Naive thymus-derived CD8-positive, alpha-beta T cell (primary cell): Measurements from ENCODE around the gene TP53RK. TPM values are rescaled to one million over a fixed set of nuclear protein-coding genes. Genes with fewer than 3 reads are reported as not detected.

Experiments
- ATAC-seq, 2 donors: fragments of 150-1000 bp; cut with Tn5 transposase in 1 of 2; sonication (Bioruptor Pico), chemical (Tn5 transposase) in 1 of 2; 1 replicate in 1 of 2; 2 replicates in 1 of 2; pipeline ENCODE4 v1.10.0; 2021; ENCODE audit warnings: mild to moderate bottlenecking in 2 of 2, moderate library complexity in 2 of 2
- POLR2A ChIA-PET: fragments of 350-600 bp; sonication (Branson Sonifier 250); formaldehyde crosslinking; loops from one replicate; lab custom pipeline; 2021; ENCODE audit warnings: antibody characterized with exemption; lab: Charles Lee
- DNase-seq, 10 donors: peaks; one replicate each; pipeline versions ENCODE4 v3.0.0 to v3.0.0-alpha.2; 2020 to 2022
- H3K27ac Mint-ChIP-seq, 10 donors: one replicate each; pipeline ENCODE4 v1.8.0; 2020 to 2022; ENCODE audit warnings: mild to moderate bottlenecking in 10 of 10, mixed read lengths in 10 of 10, moderate library complexity in 4 of 10, inconsistent platforms in 1 of 10
- H3K27me3 Mint-ChIP-seq, 5 donors: one replicate each; pipeline ENCODE4 v1.8.0; 2021 to 2022; ENCODE audit warnings: mixed read lengths in 5 of 5
- H3K36me3 Mint-ChIP-seq, 3 donors: one replicate each; pipeline ENCODE4 v1.8.0; 2020 to 2022; ENCODE audit warnings: mixed read lengths in 3 of 3, mild to moderate bottlenecking in 2 of 3, inconsistent platforms in 1 of 3
- H3K4me1 Mint-ChIP-seq, 4 donors: one replicate each; pipeline ENCODE4 v1.8.0; 2021 to 2022; ENCODE audit warnings: mixed read lengths in 4 of 4
- H3K4me3 Mint-ChIP-seq, 10 donors: one replicate each; pipeline ENCODE4 v1.8.0; 2020 to 2022; ENCODE audit warnings: mild to moderate bottlenecking in 10 of 10, mixed read lengths in 10 of 10, moderate library complexity in 6 of 10, inconsistent platforms in 1 of 10
- H3K9me3 Mint-ChIP-seq, 9 donors: one replicate each; pipeline ENCODE4 v1.8.0; 2020 to 2022; ENCODE audit warnings: mixed read lengths in 9 of 9, mild to moderate bottlenecking in 3 of 9, inconsistent platforms in 1 of 9, moderate library complexity in 1 of 9
- polyA plus RNA-seq, 3 donors: library from polyadenylated mRNA; unstranded; fragments of 300-500 nt; fragmentation: Illumina TruSeq; gene quantifications; one replicate each; pipeline ENCODE4 v1.2.3, GENCODE V29; 2021
- total RNA-seq, 8 experiments: library from RNA in 2 of 8; stranded (reverse) in 2 of 8; gene quantifications; one replicate each; pipeline ENCODE4 v1.2.3 and lab custom pipeline; 2021 to 2026

The TP53RK gene
- total RNA-seq (10 to 100 TPM; 23.7 to 24.5 TPM), polyA plus RNA-seq (10 to 100 TPM; 10.9 to 15.2 (median 14.0) TPM), total RNA-seq (lab: John Stamatoyannopoulos, UW) (9.3 to 44.1 (median 36.1) reads per million in 6 experiments)

DNA sequence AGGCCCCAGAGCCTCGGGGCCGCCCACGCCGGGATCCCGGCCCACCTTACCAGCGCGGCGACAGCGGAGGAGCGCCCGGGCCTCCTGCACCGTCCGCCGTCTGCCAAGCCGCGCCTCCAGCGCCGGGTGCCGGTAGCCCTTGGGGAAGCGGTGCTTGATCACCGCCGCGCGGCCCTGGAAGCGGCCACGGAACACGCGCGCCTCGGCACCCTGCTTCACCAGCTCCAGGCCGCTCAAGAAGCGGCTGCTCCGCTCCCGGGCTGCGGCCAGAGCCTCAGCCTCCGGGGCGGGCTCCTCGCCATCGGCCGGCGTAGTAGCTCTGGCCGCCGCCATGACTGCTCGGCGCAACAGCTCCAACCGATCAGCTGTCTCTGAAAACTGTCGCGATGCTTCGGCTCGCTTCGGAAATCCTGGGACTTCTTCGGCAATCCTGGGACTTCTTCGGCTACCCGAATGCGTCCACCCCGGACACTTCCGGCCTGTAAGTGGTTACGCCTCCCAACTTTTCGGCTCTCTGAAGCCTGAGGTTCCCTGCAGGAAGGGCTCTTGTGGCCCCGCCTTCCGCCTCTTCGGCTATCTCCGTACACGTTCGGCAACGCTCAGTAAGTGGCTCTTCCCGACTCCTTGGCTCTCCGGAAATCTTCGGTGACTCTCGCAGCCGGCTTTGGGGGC lies at the start of gene TP53RK:
Gene TP53RK (minus strand): TSS at position 363 of the 672 bp plus-strand sequence. CDS start 30 bp downstream, at position 333.
- Mint-ChIP-seq H3K4me3 (peak within 1 kb of the TSS; percentile 90 to 99 (median 97)), H3K9me3 (no peaks in the 10 kb centered on the region), H3K27me3 (no peaks in the 10 kb centered on the region), H3K4me1 (peaks cover 20 to 55% (median 52%) of the 10 kb centered on the region in 4 donors), H3K27ac (peak within 1 kb of the TSS; percentile 96 to 99 (median 97)), H3K36me3 (peaks cover 0 to 27% (median 12%) of the 10 kb centered on the region in 3 donors)
- ATAC-seq (peak; percentile 94 to 95), DNase-seq (peak; percentile 87 to 99 (median 96))
- POLR2A ChIA-PET: interaction anchor here (1.4 to 2.1 kb wide), 2 partner anchors 282 to 325 kb away, joined by 3 to 6 read pairs; no protein-coding TSS in a partner anchor

DNA sequence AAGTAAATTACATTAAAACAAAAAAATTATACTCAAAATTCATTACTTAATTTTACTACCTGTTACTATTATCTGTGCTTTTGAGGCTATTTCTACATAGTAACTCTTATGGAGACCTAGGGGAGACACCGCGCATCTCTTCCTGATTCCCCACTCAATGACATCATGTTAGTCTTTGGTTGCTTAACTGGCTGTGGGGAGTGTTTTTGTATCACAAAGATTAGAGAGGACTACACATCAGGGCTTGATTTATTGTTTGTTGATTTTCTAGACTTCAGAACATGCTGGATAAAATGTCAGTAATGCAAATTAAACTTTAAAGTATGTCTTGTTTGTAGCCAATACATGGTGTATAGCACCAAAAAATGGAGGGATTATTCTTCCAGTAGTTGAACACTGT lies 46.2 kb upstream of the TP53RK start:
- peaks cover 17 to 31% (median 22%) of the 10 kb centered on the region in 5 donors for H3K27me3 Mint-ChIP-seq
- no peaks in the 10 kb centered on the region for H3K4me1 Mint-ChIP-seq
- POLR2A ChIA-PET: no interaction called here
- no peak overlapping the region for H3K4me3 Mint-ChIP-seq
- no peak for DNase-seq
- ATAC-seq: no peak
- H3K9me3 Mint-ChIP-seq: peaks cover 0 to 3% (median 0%) of the 10 kb centered on the region in 9 donors
- H3K27ac Mint-ChIP-seq: no peak overlapping the region
- no peaks in the 10 kb centered on the region for H3K36me3 Mint-ChIP-seq

DNA sequence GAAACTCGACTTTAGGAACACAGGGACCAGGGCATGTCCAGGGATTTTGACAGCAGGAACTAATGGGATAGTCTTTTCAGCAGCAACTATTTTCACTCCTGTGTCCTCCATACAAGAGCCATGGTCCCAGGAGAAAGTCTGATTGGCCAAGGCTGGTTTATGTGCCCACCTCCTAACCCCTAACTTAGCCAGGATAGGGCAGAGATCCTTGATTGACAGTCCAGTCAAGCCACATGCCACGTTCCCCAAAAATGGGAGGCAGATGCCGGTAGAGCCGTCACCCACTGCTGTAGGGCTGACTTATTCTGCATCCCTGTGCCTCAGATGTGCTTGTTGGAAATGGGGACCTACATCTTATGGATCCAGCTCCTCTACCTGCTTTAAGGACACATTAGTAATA lies 42.5 kb upstream of the TP53RK start:
- POLR2A ChIA-PET: no interaction called here
- peaks cover 0 to 4% (median 0%) of the 10 kb centered on the region in 3 donors for H3K36me3 Mint-ChIP-seq
- DNase-seq: no peak

DNA sequence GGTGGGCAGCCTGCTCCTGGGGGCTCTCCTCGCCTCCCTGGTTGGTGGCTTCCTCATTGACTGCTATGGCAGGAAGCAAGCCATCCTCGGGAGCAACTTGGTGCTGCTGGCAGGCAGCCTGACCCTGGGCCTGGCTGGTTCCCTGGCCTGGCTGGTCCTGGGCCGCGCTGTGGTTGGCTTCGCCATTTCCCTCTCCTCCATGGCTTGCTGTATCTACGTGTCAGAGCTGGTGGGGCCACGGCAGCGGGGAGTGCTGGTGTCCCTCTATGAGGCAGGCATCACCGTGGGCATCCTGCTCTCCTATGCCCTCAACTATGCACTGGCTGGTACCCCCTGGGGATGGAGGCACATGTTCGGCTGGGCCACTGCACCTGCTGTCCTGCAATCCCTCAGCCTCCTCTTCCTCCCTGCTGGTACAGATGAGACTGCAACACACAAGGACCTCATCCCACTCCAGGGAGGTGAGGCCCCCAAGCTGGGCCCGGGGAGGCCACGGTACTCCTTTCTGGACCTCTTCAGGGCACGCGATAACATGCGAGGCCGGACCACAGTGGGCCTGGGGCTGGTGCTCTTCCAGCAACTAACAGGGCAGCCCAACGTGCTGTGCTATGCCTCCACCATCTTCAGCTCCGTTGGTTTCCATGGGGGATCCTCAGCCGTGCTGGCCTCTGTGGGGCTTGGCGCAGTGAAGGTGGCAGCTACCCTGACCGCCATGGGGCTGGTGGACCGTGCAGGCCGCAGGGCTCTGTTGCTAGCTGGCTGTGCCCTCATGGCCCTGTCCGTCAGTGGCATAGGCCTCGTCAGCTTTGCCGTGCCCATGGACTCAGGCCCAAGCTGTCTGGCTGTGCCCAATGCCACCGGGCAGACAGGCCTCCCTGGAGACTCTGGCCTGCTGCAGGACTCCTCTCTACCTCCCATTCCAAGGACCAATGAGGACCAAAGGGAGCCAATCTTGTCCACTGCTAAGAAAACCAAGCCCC lies 36.2 kb upstream of the TP53RK start:
- H3K27ac Mint-ChIP-seq: no peak overlapping the region
- no peak overlapping the region for H3K4me3 Mint-ChIP-seq
- H3K9me3 Mint-ChIP-seq: peaks cover 1 to 13% (median 2%) of the 10 kb centered on the region in 9 donors
- no peaks in the 10 kb centered on the region for H3K4me1 Mint-ChIP-seq
- ATAC-seq (no peak), DNase-seq (no peak)
- POLR2A ChIA-PET: no interaction called here
- peaks cover 0 to 13% (median 1%) of the 10 kb centered on the region in 3 donors for H3K36me3 Mint-ChIP-seq
- H3K27me3 Mint-ChIP-seq: peaks cover 0 to 9% (median 5%) of the 10 kb centered on the region in 5 donors

More for the DNA sequence above, 42.5 kb upstream of the TP53RK start:
- Mint-ChIP-seq H3K27me3 (peaks cover 2 to 22% (median 10%) of the 10 kb centered on the region in 5 donors), H3K27ac (no peak overlapping the region), H3K4me3 (no peak overlapping the region), H3K4me1 (no peaks in the 10 kb centered on the region), H3K9me3 (no peaks in the 10 kb centered on the region)
- no peak for ATAC-seq

DNA sequence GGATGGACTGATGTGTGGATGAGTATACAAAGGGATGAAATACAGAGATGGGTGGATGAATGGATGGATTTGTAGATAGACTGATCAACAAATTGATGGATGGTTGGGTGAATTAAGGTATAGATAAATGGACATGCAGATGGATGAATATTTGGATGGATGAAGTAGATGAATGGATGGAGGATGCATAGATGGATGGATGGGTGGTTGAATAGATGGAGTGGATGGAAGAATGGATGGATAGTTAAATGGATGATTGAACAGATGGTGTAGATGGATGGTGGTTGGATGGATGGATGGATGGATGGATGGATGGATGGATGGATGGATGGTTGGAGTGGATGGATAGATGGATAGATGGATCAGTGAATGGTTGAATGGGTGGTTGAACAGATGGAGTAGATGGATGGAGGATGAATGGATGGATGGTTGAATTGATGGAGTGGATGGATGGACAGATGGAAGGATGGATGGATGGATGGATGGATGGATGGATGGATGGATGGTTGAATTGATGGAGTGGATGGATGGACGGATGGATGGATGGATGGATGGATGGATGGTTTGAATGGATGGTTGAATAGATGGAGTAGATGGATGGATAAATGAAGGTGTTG lies 35.2 kb upstream of the TP53RK start:
- Mint-ChIP-seq H3K9me3 (peaks cover 2 to 23% (median 7%) of the 10 kb centered on the region in 9 donors), H3K27ac (no peak overlapping the region), H3K4me3 (no peak overlapping the region), H3K36me3 (peaks cover 0 to 18% (median 5%) of the 10 kb centered on the region in 3 donors), H3K4me1 (no peaks in the 10 kb centered on the region), H3K27me3 (peaks cover 0 to 2% (median 0%) of the 10 kb centered on the region in 5 donors)
- POLR2A ChIA-PET: no interaction called here
- ATAC-seq (no peak), DNase-seq (no peak)

DNA sequence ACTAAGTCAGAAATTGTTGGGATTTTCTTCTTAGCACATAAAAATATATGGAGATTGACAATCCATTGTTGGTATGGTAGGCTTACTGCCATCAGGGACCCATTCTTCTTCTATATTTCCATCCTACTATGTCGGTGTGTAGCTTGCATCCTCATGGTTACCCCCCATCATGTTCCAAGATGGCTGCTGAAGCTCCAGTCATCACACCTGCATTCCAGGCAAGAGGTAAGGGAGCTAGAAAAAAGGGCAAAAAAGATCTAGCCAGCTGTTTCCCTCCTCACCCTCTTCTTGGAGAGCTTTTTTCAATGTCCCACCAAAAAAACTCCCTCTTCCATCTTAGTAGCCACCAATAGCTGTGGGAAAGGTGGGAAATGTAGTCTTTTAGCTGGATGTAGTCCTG lies 33.8 kb upstream of the TP53RK start:
- Mint-ChIP-seq H3K27me3 (peaks cover 0 to 2% (median 0%) of the 10 kb centered on the region in 5 donors), H3K4me3 (no peak overlapping the region), H3K36me3 (peaks cover 0 to 18% (median 5%) of the 10 kb centered on the region in 3 donors), H3K9me3 (peaks cover 2 to 23% (median 7%) of the 10 kb centered on the region in 9 donors), H3K27ac (no peak overlapping the region), H3K4me1 (no peaks in the 10 kb centered on the region)
- DNase-seq (no peak), ATAC-seq (no peak)
- POLR2A ChIA-PET: no interaction called here

DNA sequence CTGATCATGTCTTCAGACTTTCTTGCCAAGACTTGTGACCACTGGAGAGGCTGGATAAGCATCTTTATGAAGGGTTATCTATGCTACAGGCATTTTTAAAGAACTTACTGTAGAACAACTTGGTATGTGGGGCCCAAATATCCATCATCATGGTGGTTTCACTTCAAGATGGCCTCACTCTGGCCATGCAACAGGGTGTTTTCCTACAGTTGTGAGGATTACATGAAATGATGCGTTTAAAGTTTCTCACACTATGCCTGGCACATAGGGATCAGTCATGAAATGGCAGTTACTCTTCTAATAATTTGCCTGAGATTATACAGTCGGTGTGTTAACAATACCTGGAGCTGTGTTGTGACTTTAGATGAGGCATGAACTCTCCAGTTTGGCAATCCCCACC lies 33.2 kb upstream of the TP53RK start:
- DNase-seq (no peak), ATAC-seq (no peak)
- POLR2A ChIA-PET: no interaction called here
- Mint-ChIP-seq H3K36me3 (peaks cover 0 to 18% (median 5%) of the 10 kb centered on the region in 3 donors), H3K4me3 (no peak overlapping the region), H3K4me1 (no peaks in the 10 kb centered on the region), H3K27ac (no peak overlapping the region), H3K27me3 (peaks cover 0 to 2% (median 0%) of the 10 kb centered on the region in 5 donors), H3K9me3 (peaks cover 2 to 23% (median 7%) of the 10 kb centered on the region in 9 donors)

DNA sequence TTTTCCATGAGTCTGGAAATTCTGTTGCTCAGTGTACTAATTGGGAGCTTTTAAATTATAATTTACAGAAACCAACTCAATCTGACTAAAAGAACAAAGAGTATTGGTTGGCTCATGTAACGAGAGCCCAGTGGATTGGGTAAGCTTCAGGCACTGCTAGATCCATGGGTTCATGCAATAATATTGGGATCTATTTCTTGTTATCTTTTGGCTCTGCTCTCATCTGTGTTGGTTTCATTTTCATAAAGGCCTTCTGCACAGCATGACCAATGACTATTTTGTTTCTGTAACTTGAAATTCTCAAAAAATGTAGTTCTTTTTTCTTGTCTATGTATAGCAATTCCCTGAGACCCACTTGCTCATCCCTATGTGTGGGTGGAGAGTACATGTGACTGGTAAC lies 32.2 kb upstream of the TP53RK start:
- Mint-ChIP-seq H3K9me3 (peaks cover 2 to 23% (median 7%) of the 10 kb centered on the region in 9 donors), H3K27ac (no peak overlapping the region), H3K36me3 (peaks cover 0 to 18% (median 5%) of the 10 kb centered on the region in 3 donors), H3K4me3 (no peak overlapping the region), H3K4me1 (no peaks in the 10 kb centered on the region), H3K27me3 (peaks cover 0 to 4% (median 0%) of the 10 kb centered on the region in 5 donors)
- POLR2A ChIA-PET: no interaction called here
- DNase-seq (no peak), ATAC-seq (no peak)

DNA sequence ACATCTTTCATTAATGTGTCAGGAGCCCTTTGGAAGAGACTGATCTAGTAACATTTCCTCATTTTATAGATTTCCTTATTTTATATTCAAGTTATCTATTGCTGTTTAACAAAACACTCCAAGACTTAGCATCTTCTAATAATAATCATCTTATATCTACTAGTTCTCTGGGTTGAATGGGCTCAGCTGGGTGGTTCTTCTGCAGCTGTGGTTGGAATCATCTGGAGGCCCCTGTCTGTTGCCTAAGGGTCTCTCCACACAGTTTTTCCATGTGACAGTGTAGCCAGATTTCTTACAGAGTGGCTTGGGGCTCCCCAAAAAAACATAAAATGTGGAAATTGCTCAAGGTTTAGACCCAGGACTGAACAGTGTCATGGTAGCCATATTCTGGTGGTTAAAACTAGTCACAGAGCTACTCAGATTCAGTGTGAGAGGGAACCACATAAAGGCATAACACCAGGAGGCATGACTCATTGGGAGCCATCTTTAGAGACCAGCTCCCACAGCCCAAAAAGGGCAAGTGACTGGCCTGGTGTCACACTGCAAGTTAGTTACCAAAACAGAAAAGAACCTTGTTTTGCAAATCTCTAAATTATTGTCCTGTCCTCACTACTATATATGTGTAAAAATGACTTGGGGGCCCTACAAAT lies 31.7 kb upstream of the TP53RK start:
- POLR2A ChIA-PET: no interaction called here

DNA sequence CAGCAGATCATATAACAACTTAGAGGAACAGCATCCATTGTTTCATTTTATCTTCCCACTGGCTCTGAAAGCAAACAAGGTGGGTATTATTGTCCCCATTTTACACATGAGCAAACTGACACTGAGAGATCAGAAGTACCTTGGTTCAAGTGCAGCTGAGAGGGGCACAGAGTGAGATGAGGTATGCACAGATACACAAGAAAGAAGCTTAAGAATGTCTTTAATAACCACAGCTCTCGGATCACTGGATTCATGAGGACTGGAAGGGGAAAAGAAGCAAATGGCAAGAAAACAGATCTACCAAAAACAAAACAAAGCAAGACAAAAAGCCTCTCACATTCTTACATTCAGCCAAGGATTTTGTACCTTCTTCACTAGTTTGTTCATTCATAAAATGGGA lies 30.8 kb upstream of the TP53RK start:
- Mint-ChIP-seq H3K9me3 (peaks cover 2 to 23% (median 7%) of the 10 kb centered on the region in 9 donors), H3K4me1 (no peaks in the 10 kb centered on the region), H3K27ac (no peak overlapping the region), H3K27me3 (peaks cover 3 to 10% (median 4%) of the 10 kb centered on the region in 5 donors), H3K4me3 (no peak overlapping the region), H3K36me3 (peaks cover 0 to 18% (median 5%) of the 10 kb centered on the region in 3 donors)
- DNase-seq: no peak
- POLR2A ChIA-PET: no interaction called here
- no peak for ATAC-seq

More for the DNA sequence above, 31.7 kb upstream of the TP53RK start:
- no peak overlapping the region for H3K27ac Mint-ChIP-seq
- no peak overlapping the region for H3K4me3 Mint-ChIP-seq
- H3K4me1 Mint-ChIP-seq: no peaks in the 10 kb centered on the region
- peaks cover 0 to 18% (median 5%) of the 10 kb centered on the region in 3 donors for H3K36me3 Mint-ChIP-seq
- DNase-seq (no peak), ATAC-seq (no peak)
- H3K27me3 Mint-ChIP-seq: peaks cover 0 to 4% (median 0%) of the 10 kb centered on the region in 5 donors
- peaks cover 2 to 23% (median 7%) of the 10 kb centered on the region in 9 donors for H3K9me3 Mint-ChIP-seq

DNA sequence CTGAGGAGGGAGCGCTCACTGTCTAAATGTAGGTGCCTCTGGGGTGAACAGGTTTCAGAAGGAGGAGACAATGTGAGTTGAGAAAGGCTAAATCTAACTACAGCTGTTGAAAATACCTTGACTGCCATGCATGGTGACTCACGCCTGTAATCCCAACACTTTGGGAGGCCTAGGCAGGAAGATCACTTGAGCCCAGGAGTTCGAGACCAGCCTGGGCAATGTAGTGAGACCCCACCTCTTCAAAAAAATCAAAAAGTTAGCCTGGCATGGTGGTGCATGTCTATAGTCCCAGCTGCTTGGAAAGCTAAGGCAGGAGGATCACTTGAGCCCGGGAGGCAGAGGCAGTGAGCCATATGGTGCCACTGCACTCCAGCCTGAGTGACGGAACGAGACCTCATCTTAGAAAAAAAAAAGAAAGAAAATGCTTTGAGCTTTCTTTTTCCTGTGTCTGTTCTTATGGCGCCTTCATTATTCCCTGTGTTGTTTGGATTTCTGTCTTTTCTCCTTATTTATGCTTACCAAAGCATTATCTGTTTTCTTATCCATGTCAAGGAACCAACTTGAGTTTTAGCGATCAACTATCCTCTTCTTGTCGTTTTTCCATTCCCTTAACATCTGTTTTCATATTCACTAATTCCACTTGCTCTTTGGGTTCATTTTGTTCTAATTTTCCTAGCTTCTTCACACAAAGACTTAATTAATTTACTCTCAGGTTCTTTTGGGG lies 28.7 kb upstream of the TP53RK start:
- Mint-ChIP-seq H3K9me3 (peaks cover 2 to 23% (median 7%) of the 10 kb centered on the region in 9 donors), H3K36me3 (peaks cover 0 to 22% (median 5%) of the 10 kb centered on the region in 3 donors), H3K4me3 (no peak overlapping the region), H3K4me1 (no peaks in the 10 kb centered on the region), H3K27ac (no peak overlapping the region), H3K27me3 (peaks cover 15 to 29% (median 19%) of the 10 kb centered on the region in 5 donors)
- DNase-seq (no peak), ATAC-seq (no peak)
- POLR2A ChIA-PET: no interaction called here
